Subcutaneous adipose tissue (tissue), 4 donors: ENCODE results near the gene IGF2BP2. TPM values are rescaled to one million over a fixed set of nuclear protein-coding genes. Genes with fewer than 3 reads are reported as not detected.

Experiments used
- total RNA-seq, 4 donors: library from RNA; depleted of rRNA; stranded (reverse); fragments of >200 nt; gene quantifications; one replicate each; pipeline ENCODE4 v1.1.0, GENCODE V29; 2016
- TF ChIP-seq, protein P1 (sequence below): fragments of 450-650 bp; IDR thresholded peaks from one replicate; pipeline ENCODE4 v1.5.1; 2016; ENCODE audit warnings: low read depth, mild to moderate bottlenecking, control low read depth, antibody characterized with exemption, moderate library complexity

IGF2BP2 gene
- total RNA-seq, 4 donors from 2014 or later = 11.3 to 30.0 (median 26.9) TPM

- TF ChIP-seq, protein P1, sequence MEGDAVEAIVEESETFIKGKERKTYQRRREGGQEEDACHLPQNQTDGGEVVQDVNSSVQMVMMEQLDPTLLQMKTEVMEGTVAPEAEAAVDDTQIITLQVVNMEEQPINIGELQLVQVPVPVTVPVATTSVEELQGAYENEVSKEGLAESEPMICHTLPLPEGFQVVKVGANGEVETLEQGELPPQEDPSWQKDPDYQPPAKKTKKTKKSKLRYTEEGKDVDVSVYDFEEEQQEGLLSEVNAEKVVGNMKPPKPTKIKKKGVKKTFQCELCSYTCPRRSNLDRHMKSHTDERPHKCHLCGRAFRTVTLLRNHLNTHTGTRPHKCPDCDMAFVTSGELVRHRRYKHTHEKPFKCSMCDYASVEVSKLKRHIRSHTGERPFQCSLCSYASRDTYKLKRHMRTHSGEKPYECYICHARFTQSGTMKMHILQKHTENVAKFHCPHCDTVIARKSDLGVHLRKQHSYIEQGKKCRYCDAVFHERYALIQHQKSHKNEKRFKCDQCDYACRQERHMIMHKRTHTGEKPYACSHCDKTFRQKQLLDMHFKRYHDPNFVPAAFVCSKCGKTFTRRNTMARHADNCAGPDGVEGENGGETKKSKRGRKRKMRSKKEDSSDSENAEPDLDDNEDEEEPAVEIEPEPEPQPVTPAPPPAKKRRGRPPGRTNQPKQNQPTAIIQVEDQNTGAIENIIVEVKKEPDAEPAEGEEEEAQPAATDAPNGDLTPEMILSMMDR = no peak
Measured at GRCh38 chr3:185796431-185797107, 28.3 kb downstream of the IGF2BP2 start.

- TF ChIP-seq, protein P1 = no peak
Measured at GRCh38 chr3:185793381-185793780, 31.5 kb downstream of the IGF2BP2 start.

GRCh38 chr3:185792955-185793354 is 31.9 kb downstream of the IGF2BP2 start:
- TF ChIP-seq, protein P1 = no peak

- TF ChIP-seq, protein P1 = no peak
Measured at GRCh38 chr3:185789891-185790830, 34.7 kb downstream of the IGF2BP2 start.

- TF ChIP-seq, protein P1 = no peak
Measured at GRCh38 chr3:185789134-185789533, 35.7 kb downstream of the IGF2BP2 start.

GRCh38 chr3:185788292-185788691 is 36.5 kb downstream of the IGF2BP2 start:
- TF ChIP-seq, protein P1 = no peak
